Gastrocnemius medialis (tissue), 4 donors: ENCODE data around the gene BNC2.

Experiments
- POLR2A ChIP-seq, 2 donors: fragments of 450-650 bp; IDR thresholded peaks; one replicate each; pipeline ENCODE4 v1.6.1; 2017; ENCODE audit warnings: antibody characterized with exemption in 2 of 2, mild to moderate bottlenecking in 2 of 2, moderate library complexity in 2 of 2
- TF ChIP-seq, protein P1 (sequence below), 5 experiments: fragments of 450-650 bp in 3 of 5; fragments of 200-600 bp in 2 of 5; sonication (generic) in 2 of 5; IDR thresholded peaks in 4 of 5; conservative IDR thresholded peaks in 1 of 5; 1 replicate in 4 of 5; 2 replicates in 1 of 5; pipeline ENCODE4 v1.5.1; 2016 to 2019; ENCODE audit warnings: antibody characterized with exemption in 5 of 5, mild to moderate bottlenecking in 3 of 5, moderate library complexity in 3 of 5

GRCh38 chr9:16726029-16726428 is 144.4 kb downstream of the BNC2 start:
- TF ChIP-seq, protein P1, sequence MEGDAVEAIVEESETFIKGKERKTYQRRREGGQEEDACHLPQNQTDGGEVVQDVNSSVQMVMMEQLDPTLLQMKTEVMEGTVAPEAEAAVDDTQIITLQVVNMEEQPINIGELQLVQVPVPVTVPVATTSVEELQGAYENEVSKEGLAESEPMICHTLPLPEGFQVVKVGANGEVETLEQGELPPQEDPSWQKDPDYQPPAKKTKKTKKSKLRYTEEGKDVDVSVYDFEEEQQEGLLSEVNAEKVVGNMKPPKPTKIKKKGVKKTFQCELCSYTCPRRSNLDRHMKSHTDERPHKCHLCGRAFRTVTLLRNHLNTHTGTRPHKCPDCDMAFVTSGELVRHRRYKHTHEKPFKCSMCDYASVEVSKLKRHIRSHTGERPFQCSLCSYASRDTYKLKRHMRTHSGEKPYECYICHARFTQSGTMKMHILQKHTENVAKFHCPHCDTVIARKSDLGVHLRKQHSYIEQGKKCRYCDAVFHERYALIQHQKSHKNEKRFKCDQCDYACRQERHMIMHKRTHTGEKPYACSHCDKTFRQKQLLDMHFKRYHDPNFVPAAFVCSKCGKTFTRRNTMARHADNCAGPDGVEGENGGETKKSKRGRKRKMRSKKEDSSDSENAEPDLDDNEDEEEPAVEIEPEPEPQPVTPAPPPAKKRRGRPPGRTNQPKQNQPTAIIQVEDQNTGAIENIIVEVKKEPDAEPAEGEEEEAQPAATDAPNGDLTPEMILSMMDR (IDR thresholded peaks at IDR 0.05 in 4 of 5, conservative IDR thresholded peaks at IDR 0.05 in 1 of 5), result no peak
- TF ChIP-seq POLR2A (IDR thresholded peaks at IDR 0.05), result no peak
